ENCODE results near the gene GNG8. TPM values are rescaled to one million over a fixed set of nuclear protein-coding genes. Genes with fewer than 3 reads are reported as not detected.

The GNG8 gene
- total RNA-seq, 1 experiment from 2014 or later, result not detected

- H3K9me3 Mint-ChIP-seq (ENCODE audit: unreplicated experiment), result no peaks in the 10 kb centered on the region
- no peaks in the 10 kb centered on the region for H3K27me3 Mint-ChIP-seq (ENCODE audit: insufficient read depth, unreplicated experiment)
- no peak for TF ChIP-seq CTCF (IDR thresholded peaks at IDR 0.05; ENCODE audit: insufficient read depth in 1 of 2, low read depth in 1 of 2, low read length in 1 of 2, severe bottlenecking in 1 of 2, unreplicated experiment in 1 of 2)
- Histone ChIP-seq H3K9me3 (no peaks in the 10 kb centered on the region), H3K27me3 (replicated peaks; ENCODE audit: control insufficient read depth, insufficient read depth, low read length) (no peaks in the 10 kb centered on the region), H3K4me3 (ENCODE audit: low read depth, low read length) (no peak overlapping the region), H3K4me1 (peaks cover 10% of the 10 kb centered on the region), H3K36me3 (ENCODE audit: control insufficient read depth, insufficient read depth, low read length) (peaks cover 14% of the 10 kb centered on the region)
- no TSS peak for BruUV-seq (replicated peaks)
- H3K36me3 Mint-ChIP-seq (ENCODE audit: insufficient read depth, unreplicated experiment), result peaks cover 62% of the 10 kb centered on the region
- intact Hi-C loops (cut with micrococcal nuclease; ENCODE audit: unreplicated experiment), result no loop called here
- CTCF ChIA-PET, result no interaction called here
- no peak for DNase-seq
- POLR2A ChIA-PET, result no interaction called here
- no peak overlapping the region for H3K4me3 Mint-ChIP-seq (ENCODE audit: unreplicated experiment)
- no peak overlapping the region for H3K27ac Mint-ChIP-seq (ENCODE audit: unreplicated experiment)
- no peaks in the 10 kb centered on the region for H3K4me1 Mint-ChIP-seq (ENCODE audit: low read depth, unreplicated experiment)
Measured at GRCh38 chr19:46608178-46608577, 27.8 kb downstream of the GNG8 start.

- DNase-seq, result no peak
- CTCF ChIA-PET, result no interaction called here
- no TSS peak for BruUV-seq (replicated peaks)
- no peak for TF ChIP-seq CTCF (IDR thresholded peaks at IDR 0.05; ENCODE audit: insufficient read depth in 1 of 2, low read depth in 1 of 2, low read length in 1 of 2, severe bottlenecking in 1 of 2, unreplicated experiment in 1 of 2)
- Mint-ChIP-seq H3K27ac (ENCODE audit: unreplicated experiment) (no peak overlapping the region), H3K4me1 (ENCODE audit: low read depth, unreplicated experiment) (no peaks in the 10 kb centered on the region), H3K4me3 (ENCODE audit: unreplicated experiment) (no peak overlapping the region), H3K36me3 (ENCODE audit: insufficient read depth, unreplicated experiment) (peaks cover 66% of the 10 kb centered on the region), H3K9me3 (ENCODE audit: unreplicated experiment) (no peaks in the 10 kb centered on the region), H3K27me3 (ENCODE audit: insufficient read depth, unreplicated experiment) (no peaks in the 10 kb centered on the region)
- POLR2A ChIA-PET, result no interaction called here
- no peaks in the 10 kb centered on the region for H3K9me3 ChIP-seq
- intact Hi-C loops (cut with micrococcal nuclease; ENCODE audit: unreplicated experiment), result no loop called here
- peaks cover 10% of the 10 kb centered on the region for H3K4me1 ChIP-seq
- H3K27me3 ChIP-seq (replicated peaks; ENCODE audit: control insufficient read depth, insufficient read depth, low read length), result no peaks in the 10 kb centered on the region
- peaks cover 14% of the 10 kb centered on the region for H3K36me3 ChIP-seq (ENCODE audit: control insufficient read depth, insufficient read depth, low read length)
- no peak overlapping the region for H3K4me3 ChIP-seq (ENCODE audit: low read depth, low read length)
Measured at GRCh38 chr19:46607448-46607841, 28.6 kb downstream of the GNG8 start.

GRCh38 chr19:46606681-46607447 is 29.1 kb downstream of the GNG8 start:
- no peak for TF ChIP-seq CTCF (IDR thresholded peaks at IDR 0.05; ENCODE audit: insufficient read depth in 1 of 2, low read depth in 1 of 2, low read length in 1 of 2, severe bottlenecking in 1 of 2, unreplicated experiment in 1 of 2)
- no TSS peak for BruUV-seq (replicated peaks)
- Histone ChIP-seq H3K4me3 (ENCODE audit: low read depth, low read length) (no peak overlapping the region), H3K4me1 (peaks cover 10% of the 10 kb centered on the region), H3K27me3 (replicated peaks; ENCODE audit: control insufficient read depth, insufficient read depth, low read length) (no peaks in the 10 kb centered on the region), H3K9me3 (no peaks in the 10 kb centered on the region), H3K36me3 (ENCODE audit: control insufficient read depth, insufficient read depth, low read length) (peaks cover 14% of the 10 kb centered on the region)
- CTCF ChIA-PET, result no interaction called here
- Mint-ChIP-seq H3K27me3 (ENCODE audit: insufficient read depth, unreplicated experiment) (no peaks in the 10 kb centered on the region), H3K9me3 (ENCODE audit: unreplicated experiment) (no peaks in the 10 kb centered on the region), H3K4me3 (ENCODE audit: unreplicated experiment) (no peak overlapping the region), H3K4me1 (ENCODE audit: low read depth, unreplicated experiment) (no peaks in the 10 kb centered on the region), H3K36me3 (ENCODE audit: insufficient read depth, unreplicated experiment) (peaks cover 66% of the 10 kb centered on the region), H3K27ac (ENCODE audit: unreplicated experiment) (no peak overlapping the region)
- no peak for DNase-seq
- intact Hi-C loops (cut with micrococcal nuclease; ENCODE audit: unreplicated experiment), result no loop called here
- POLR2A ChIA-PET, result no interaction called here
